ENCODE measurements around the gene ZNF296. TPM values are rescaled to one million over a fixed set of nuclear protein-coding genes. Genes with fewer than 3 reads are reported as not detected.
"Not testable (repeated sequence)": the region's sequence is repeated elsewhere in the genome, so short reads cannot be mapped to it uniquely, and the experiment has no call there.

The ZNF296 gene
- total RNA-seq, 2 donors from 2014 or later, result 2.1 to 8.5 TPM

DNA sequence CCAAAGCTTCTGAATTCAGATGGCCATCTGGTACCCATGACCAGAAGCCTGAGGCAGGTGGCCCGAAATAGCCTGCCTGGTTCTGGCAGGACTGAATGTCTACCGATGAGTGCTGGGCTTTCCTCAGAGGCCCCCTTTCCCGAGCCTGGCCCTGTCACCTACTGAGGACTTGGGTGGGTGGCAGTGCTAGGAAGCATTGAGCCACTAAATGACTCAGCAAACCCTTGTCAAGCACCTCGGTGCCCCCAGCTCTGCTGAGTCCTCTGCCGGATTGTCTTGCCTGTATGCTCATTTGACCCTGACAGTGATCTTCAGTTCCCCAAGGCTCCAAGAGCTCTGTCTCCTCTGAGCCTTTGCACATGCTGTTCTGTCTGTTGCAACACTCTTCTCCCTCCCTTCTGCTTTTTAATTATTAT is 34.6 kb upstream of the ZNF296 start:
- H3K27ac ChIP-seq (ENCODE audit: low read depth, low read length), result no peak overlapping the region
- peaks cover 2% of the 10 kb centered on the region for H3K36me3 Mint-ChIP-seq (ENCODE audit: low read depth)
- TF ChIP-seq, protein P1, sequence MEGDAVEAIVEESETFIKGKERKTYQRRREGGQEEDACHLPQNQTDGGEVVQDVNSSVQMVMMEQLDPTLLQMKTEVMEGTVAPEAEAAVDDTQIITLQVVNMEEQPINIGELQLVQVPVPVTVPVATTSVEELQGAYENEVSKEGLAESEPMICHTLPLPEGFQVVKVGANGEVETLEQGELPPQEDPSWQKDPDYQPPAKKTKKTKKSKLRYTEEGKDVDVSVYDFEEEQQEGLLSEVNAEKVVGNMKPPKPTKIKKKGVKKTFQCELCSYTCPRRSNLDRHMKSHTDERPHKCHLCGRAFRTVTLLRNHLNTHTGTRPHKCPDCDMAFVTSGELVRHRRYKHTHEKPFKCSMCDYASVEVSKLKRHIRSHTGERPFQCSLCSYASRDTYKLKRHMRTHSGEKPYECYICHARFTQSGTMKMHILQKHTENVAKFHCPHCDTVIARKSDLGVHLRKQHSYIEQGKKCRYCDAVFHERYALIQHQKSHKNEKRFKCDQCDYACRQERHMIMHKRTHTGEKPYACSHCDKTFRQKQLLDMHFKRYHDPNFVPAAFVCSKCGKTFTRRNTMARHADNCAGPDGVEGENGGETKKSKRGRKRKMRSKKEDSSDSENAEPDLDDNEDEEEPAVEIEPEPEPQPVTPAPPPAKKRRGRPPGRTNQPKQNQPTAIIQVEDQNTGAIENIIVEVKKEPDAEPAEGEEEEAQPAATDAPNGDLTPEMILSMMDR (conservative IDR thresholded peaks at IDR 0.05), result no peak
- H3K4me3 ChIP-seq (ENCODE audit: low read length), result no peak overlapping the region
- no peak overlapping the region for H3K4me3 Mint-ChIP-seq
- H3K36me3 ChIP-seq (ENCODE audit: control insufficient read depth, insufficient read depth, low read length), result peaks cover 4% of the 10 kb centered on the region
- H3K4me1 ChIP-seq (ENCODE audit: control insufficient read depth, insufficient read depth, low read length), result no peaks in the 10 kb centered on the region
- peaks cover 4% of the 10 kb centered on the region for H3K27me3 Mint-ChIP-seq (ENCODE audit: insufficient read depth)
- peaks cover 10% of the 10 kb centered on the region for H3K4me1 Mint-ChIP-seq
- no peak overlapping the region for H3K9ac ChIP-seq (ENCODE audit: extremely low read depth, low read length, poor library complexity, severe bottlenecking)
- peaks cover 1% of the 10 kb centered on the region for H3K27me3 ChIP-seq (ENCODE audit: control insufficient read depth, insufficient read depth, low read length, poor library complexity, severe bottlenecking)
- no peak overlapping the region for H3K27ac Mint-ChIP-seq
- H3K9me3 ChIP-seq (ENCODE audit: control insufficient read depth, low read length), result no peaks in the 10 kb centered on the region
- no peaks in the 10 kb centered on the region for H3K9me3 Mint-ChIP-seq
- WGBS, 2 experiments (ENCODE audit: insufficient coverage in 1 of 2, insufficient read length in 1 of 2), result 88 to 94% methylated on average over 5 of the region's 5 CpGs
- no peak for DNase-seq

DNA sequence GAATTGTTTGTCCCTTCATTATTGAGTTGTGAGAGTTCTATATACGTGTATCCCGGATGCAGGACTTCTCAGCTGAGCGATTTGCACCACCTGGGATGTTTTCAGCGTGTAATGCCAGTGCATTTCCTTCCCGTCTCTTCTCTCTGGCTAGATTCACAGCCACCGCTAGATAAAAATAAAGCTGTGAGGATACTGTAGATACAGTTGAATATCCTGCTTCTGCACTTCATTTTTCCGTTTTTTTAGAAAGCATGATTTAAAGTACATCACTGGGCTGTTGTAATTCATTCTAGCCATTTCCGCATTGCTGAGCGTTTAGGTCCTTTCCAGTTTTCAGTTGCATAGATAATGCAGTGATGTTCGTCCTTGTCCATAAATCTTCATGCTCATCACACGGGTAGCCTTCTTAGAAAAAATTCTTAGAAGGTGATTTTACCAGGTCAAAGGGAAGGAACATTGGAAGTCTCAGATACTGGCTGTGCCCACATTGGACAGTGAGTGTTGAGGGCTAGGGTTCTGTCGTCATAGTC is 31.4 kb upstream of the ZNF296 start:
- Histone ChIP-seq H3K27me3 (ENCODE audit: control insufficient read depth, insufficient read depth, low read length, poor library complexity, severe bottlenecking) (peaks cover 30% of the 10 kb centered on the region), H3K27ac (ENCODE audit: low read depth, low read length) (no peak overlapping the region), H3K4me3 (ENCODE audit: low read length) (no peak overlapping the region), H3K4me1 (ENCODE audit: control insufficient read depth, insufficient read depth, low read length) (no peaks in the 10 kb centered on the region), H3K9me3 (ENCODE audit: control insufficient read depth, low read length) (no peaks in the 10 kb centered on the region), H3K9ac (ENCODE audit: extremely low read depth, low read length, poor library complexity, severe bottlenecking) (no peak overlapping the region), H3K36me3 (ENCODE audit: control insufficient read depth, insufficient read depth, low read length) (peaks cover 4% of the 10 kb centered on the region)
- DNase-seq, result no peak
- H3K27ac Mint-ChIP-seq, result no peak overlapping the region
- peaks cover 32% of the 10 kb centered on the region for H3K27me3 Mint-ChIP-seq (ENCODE audit: insufficient read depth)
- no peaks in the 10 kb centered on the region for H3K9me3 Mint-ChIP-seq
- peaks cover 2% of the 10 kb centered on the region for H3K36me3 Mint-ChIP-seq (ENCODE audit: low read depth)
- WGBS, 2 experiments (ENCODE audit: insufficient coverage in 1 of 2, insufficient read length in 1 of 2), result 96% methylated on average over 11 to 12 of the region's 12 CpGs
- TF ChIP-seq, protein P1 (conservative IDR thresholded peaks at IDR 0.05), result no peak
- H3K4me3 Mint-ChIP-seq, result no peak overlapping the region
- H3K4me1 Mint-ChIP-seq, result peaks cover 22% of the 10 kb centered on the region

DNA sequence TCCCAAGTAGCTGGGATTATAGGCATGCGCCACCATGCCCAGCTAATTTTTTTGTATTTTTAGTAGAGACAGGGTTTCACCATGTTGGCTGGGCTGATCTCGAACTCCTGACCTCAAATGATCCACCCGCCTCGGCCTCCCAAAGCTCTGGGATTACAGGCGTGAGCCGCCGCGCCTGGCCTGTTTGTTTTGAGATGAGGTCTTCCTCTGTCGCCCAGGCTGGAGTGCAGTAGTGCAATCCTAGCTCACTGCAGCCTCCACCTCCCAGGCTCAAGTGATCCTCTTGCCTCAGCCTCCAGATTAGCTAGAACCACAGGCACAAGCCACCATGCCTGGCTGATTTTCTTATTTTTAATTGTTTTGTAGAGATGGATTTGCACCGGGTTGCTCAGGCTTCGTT is 30.1 kb upstream of the ZNF296 start:
- H3K27ac Mint-ChIP-seq; H3K9me3 Mint-ChIP-seq; H3K4me3 Mint-ChIP-seq; H3K4me1 ChIP-seq (ENCODE audit: control insufficient read depth, insufficient read depth, low read length); H3K4me3 ChIP-seq (ENCODE audit: low read length); H3K36me3 ChIP-seq (ENCODE audit: control insufficient read depth, insufficient read depth, low read length); H3K9ac ChIP-seq (ENCODE audit: extremely low read depth, low read length, poor library complexity, severe bottlenecking); H3K27ac ChIP-seq (ENCODE audit: low read depth, low read length); H3K36me3 Mint-ChIP-seq (ENCODE audit: low read depth); DNase-seq; H3K9me3 ChIP-seq (ENCODE audit: control insufficient read depth, low read length): not testable (repeated sequence)
- Mint-ChIP-seq H3K4me1 (peaks cover 22% of the 10 kb centered on the region), H3K27me3 (ENCODE audit: insufficient read depth) (peaks cover 45% of the 10 kb centered on the region)
- 88 to 92% methylated on average over 7 to 11 of the region's 11 CpGs for WGBS, 2 experiments (ENCODE audit: insufficient coverage in 1 of 2, insufficient read length in 1 of 2)
- H3K27me3 ChIP-seq (ENCODE audit: control insufficient read depth, insufficient read depth, low read length, poor library complexity, severe bottlenecking), result peaks cover 43% of the 10 kb centered on the region
